MCF 10A (cell line): ENCODE results near the gene IGFN1. TPM values are rescaled to one million over a fixed set of nuclear protein-coding genes. Genes with fewer than 3 reads are reported as not detected.

ENCODE experiments used
- BruUV-seq: library from RNA; stranded (reverse); fragments of 400-500 nt; replicated peaks from 2 replicates; lab custom pipeline; 2021; lab: Mats Ljungman, UMichigan
- CTCF ChIA-PET: fragments of 300-600 bp; sonication (Branson Sonifier 250); formaldehyde crosslinking; extraction: SDS; loops from one replicate; lab custom pipeline; 2021; ENCODE audit warnings: antibody characterized with exemption, inconsistent platforms; lab: Yijun Ruan, JAX
- POLR2A ChIA-PET: fragments of 300-600, 350-650 bp; sonication (Branson Sonifier 250); formaldehyde crosslinking; extraction: SDS; loops from one replicate; lab custom pipeline; 2020; ENCODE audit warnings: antibody characterized with exemption, inconsistent platforms; lab: Yijun Ruan, JAX
- DNase-seq: peaks from one replicate; pipeline ENCODE4 v3.0.0-alpha.2; 2018; ENCODE audit not compliant: unreplicated experiment
- H3K27ac Mint-ChIP-seq: one replicate; pipeline ENCODE4 v1.8.0; 2022; ENCODE audit warnings: mild to moderate bottlenecking, low read depth, mixed read lengths; ENCODE audit not compliant: unreplicated experiment
- H3K27me3 Mint-ChIP-seq: one replicate; pipeline ENCODE4 v1.8.0; 2022; ENCODE audit warnings: mixed read lengths; ENCODE audit not compliant: insufficient read depth, unreplicated experiment
- H3K36me3 Mint-ChIP-seq: one replicate; pipeline ENCODE4 v1.8.0; 2022; ENCODE audit warnings: mild to moderate bottlenecking, moderate library complexity, mixed read lengths; ENCODE audit not compliant: insufficient read depth, unreplicated experiment
- H3K4me1 Mint-ChIP-seq: one replicate; pipeline ENCODE4 v1.8.0; 2022; ENCODE audit warnings: mixed read lengths; ENCODE audit not compliant: insufficient read depth, unreplicated experiment
- H3K4me3 Mint-ChIP-seq: one replicate; pipeline ENCODE4 v1.8.0; 2022; ENCODE audit warnings: mild to moderate bottlenecking, moderate library complexity, mixed read lengths; ENCODE audit not compliant: unreplicated experiment
- H3K9me3 Mint-ChIP-seq: one replicate; pipeline ENCODE4 v1.8.0; 2022; ENCODE audit warnings: mixed read lengths; ENCODE audit not compliant: unreplicated experiment
- intact Hi-C: fragments of 100-400 bp; cut with micrococcal nuclease; formaldehyde crosslinking; loops from 2 replicates; pipeline ENCODE4 v1.14.1; 2022
- total RNA-seq: library from RNA; stranded (reverse); gene quantifications from 2 replicates; pipeline ENCODE4 v1.2.3, GENCODE V29; 2022
- TF ChIP-seq, protein P1 (sequence below): fragments of 200-600 bp; IDR thresholded peaks from one replicate; pipeline ENCODE4 v1.8.0; 2022; ENCODE audit warnings: antibody characterized with exemption, mild to moderate bottlenecking; ENCODE audit not compliant: unreplicated experiment

IGFN1 gene
- total RNA-seq, 1 experiment from 2014 or later = 0.26 TPM

DNA sequence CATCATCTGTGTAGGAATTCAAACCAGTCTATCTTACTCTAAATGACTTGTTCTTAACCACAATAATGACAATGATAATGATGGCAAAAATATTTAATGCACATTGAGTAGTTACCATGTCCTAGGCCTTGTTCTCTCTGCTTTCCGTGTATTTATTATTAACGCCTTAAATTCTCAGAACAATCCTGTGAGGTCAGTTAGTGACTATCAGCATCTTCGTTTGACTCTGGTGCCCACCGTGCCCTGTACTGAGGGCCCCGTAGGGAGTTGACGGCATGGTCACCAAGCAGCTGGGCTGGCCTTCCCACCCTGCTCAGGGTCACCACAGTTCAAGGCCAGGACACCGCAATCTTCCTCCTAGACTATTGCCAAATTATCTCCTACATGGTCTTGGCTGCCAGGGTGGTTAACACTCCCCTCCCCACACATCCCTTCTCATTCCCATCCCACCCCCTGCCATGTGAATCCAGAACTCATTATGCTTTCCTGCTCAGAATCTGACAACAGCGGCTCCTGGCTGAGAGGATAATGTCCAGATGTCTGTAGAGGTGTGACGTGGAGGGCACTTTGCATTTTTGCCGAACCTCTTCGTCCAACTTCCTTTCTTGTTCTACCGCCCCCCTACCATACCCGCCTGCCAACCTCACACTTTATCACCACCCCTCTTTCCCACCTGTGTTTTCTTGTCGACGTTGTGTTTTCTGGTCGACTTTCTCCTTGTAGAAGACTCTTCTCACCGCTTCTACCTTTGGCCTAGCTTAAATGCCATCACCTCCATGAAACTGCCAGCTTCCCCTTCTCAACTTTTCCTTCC, 33.4 kb downstream of the IGFN1 start:
- BruUV-seq = no TSS peak
- POLR2A ChIA-PET = no interaction called here
- intact Hi-C loops = loop anchor here (1.0 to 5.0 kb wide), 7 partner anchors 39 to 667 kb away; no protein-coding TSS in a partner anchor

GRCh38 chr1:201224666-201225370, 34.2 kb downstream of the IGFN1 start:
- BruUV-seq = no TSS peak
- no peaks in the 10 kb centered on the region for H3K27me3 Mint-ChIP-seq
- no peaks in the 10 kb centered on the region for H3K36me3 Mint-ChIP-seq
- no peaks in the 10 kb centered on the region for H3K9me3 Mint-ChIP-seq
- TF ChIP-seq, protein P1, sequence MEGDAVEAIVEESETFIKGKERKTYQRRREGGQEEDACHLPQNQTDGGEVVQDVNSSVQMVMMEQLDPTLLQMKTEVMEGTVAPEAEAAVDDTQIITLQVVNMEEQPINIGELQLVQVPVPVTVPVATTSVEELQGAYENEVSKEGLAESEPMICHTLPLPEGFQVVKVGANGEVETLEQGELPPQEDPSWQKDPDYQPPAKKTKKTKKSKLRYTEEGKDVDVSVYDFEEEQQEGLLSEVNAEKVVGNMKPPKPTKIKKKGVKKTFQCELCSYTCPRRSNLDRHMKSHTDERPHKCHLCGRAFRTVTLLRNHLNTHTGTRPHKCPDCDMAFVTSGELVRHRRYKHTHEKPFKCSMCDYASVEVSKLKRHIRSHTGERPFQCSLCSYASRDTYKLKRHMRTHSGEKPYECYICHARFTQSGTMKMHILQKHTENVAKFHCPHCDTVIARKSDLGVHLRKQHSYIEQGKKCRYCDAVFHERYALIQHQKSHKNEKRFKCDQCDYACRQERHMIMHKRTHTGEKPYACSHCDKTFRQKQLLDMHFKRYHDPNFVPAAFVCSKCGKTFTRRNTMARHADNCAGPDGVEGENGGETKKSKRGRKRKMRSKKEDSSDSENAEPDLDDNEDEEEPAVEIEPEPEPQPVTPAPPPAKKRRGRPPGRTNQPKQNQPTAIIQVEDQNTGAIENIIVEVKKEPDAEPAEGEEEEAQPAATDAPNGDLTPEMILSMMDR = no peak
- POLR2A ChIA-PET = interaction anchor here (0.5 kb wide), 1 partner anchor 9 kb away, joined by 4 read pairs; no protein-coding TSS in a partner anchor
- DNase-seq = no peak
- peaks cover 1% of the 10 kb centered on the region for H3K4me1 Mint-ChIP-seq
- no peak overlapping the region for H3K27ac Mint-ChIP-seq
- CTCF ChIA-PET = interaction anchor here (0.6 to 7.3 kb wide), 14 partner anchors 18 to 334 kb away, joined by 3 to 90 read pairs (median 3); partner anchors contain the start of gene TMEM9
- H3K4me3 Mint-ChIP-seq = no peak overlapping the region
- intact Hi-C loops = loop anchor here (5.0 kb wide), 1 partner anchor 668 kb away; no protein-coding TSS in a partner anchor

More for the DNA sequence above, 33.4 kb downstream of the IGFN1 start:
- Mint-ChIP-seq H3K4me1 (no peaks in the 10 kb centered on the region), H3K27ac (no peak overlapping the region), H3K4me3 (no peak overlapping the region), H3K36me3 (no peaks in the 10 kb centered on the region), H3K9me3 (no peaks in the 10 kb centered on the region), H3K27me3 (no peaks in the 10 kb centered on the region)
- CTCF ChIA-PET = interaction anchor here (0.5 to 7.3 kb wide), 28 partner anchors 8 to 252 kb away, joined by 3 to 90 read pairs (median 4); partner anchors contain the start of gene TMEM9
- TF ChIP-seq, protein P1 = no peak
- no peak for DNase-seq

- TF ChIP-seq, protein P1 = no peak
- no TSS peak for BruUV-seq
- Mint-ChIP-seq H3K27ac (no peak overlapping the region), H3K36me3 (no peaks in the 10 kb centered on the region), H3K4me1 (peaks cover 10% of the 10 kb centered on the region), H3K9me3 (no peaks in the 10 kb centered on the region), H3K4me3 (no peak overlapping the region), H3K27me3 (no peaks in the 10 kb centered on the region)
- intact Hi-C loops = no loop called here
- no peak for DNase-seq
- POLR2A ChIA-PET = interaction anchor here (0.6 to 1.6 kb wide), 3 partner anchors 72 to 80 kb away, joined by 3 read pairs; partner anchors contain the start of gene TMEM9
- CTCF ChIA-PET = interaction anchor here (0.7 to 7.3 kb wide), 8 partner anchors 23 to 184 kb away, joined by 3 to 90 read pairs (median 3); no protein-coding TSS in a partner anchor
These were observed 35.5 kb downstream of the IGFN1 start for GRCh38 chr1:201226178-201226514.
